Ishikawa (cell line): ENCODE data around the gene MESP1.
A peak's percentile ranks its signal among the peaks of the same experiment; 100 is the strongest.

ENCODE experiments used
- CEBPB ChIP-seq: IDR thresholded peaks from 2 replicates; pipeline ENCODE4 v1.6.1; 2012
- CREB1 ChIP-seq: IDR thresholded peaks from 2 replicates; pipeline ENCODE4 v1.6.1; 2012; ENCODE audit warnings: low read depth
- EGR1 ChIP-seq: IDR thresholded peaks from 2 replicates; pipeline ENCODE4 v1.6.1; 2012
- EP300 ChIP-seq: IDR thresholded peaks from 2 replicates; pipeline ENCODE4 v1.6.1; 2012; ENCODE audit warnings: borderline replicate concordance
- FOXM1 ChIP-seq: IDR thresholded peaks from 2 replicates; pipeline ENCODE4 v1.6.1; 2012; ENCODE audit warnings: low read depth, borderline replicate concordance
- MAX ChIP-seq: IDR thresholded peaks from 2 replicates; pipeline ENCODE4 v1.6.1; 2012
- NFIC ChIP-seq: IDR thresholded peaks from 2 replicates; pipeline ENCODE4 v1.6.1; 2012
- RAD21 ChIP-seq: IDR thresholded peaks from 2 replicates; pipeline ENCODE4 v1.6.1; 2012; ENCODE audit warnings: low read depth
- REST ChIP-seq: IDR thresholded peaks from 2 replicates; pipeline ENCODE4 v1.6.1; 2012; ENCODE audit warnings: low read depth, mild to moderate bottlenecking
- TAF1 ChIP-seq: IDR thresholded peaks from 2 replicates; pipeline ENCODE4 v1.6.1; 2012; ENCODE audit warnings: low read depth, mild to moderate bottlenecking
- TCF12 ChIP-seq: IDR thresholded peaks from 2 replicates; pipeline ENCODE4 v1.6.1; 2012; ENCODE audit warnings: low read depth
- TEAD4 ChIP-seq: IDR thresholded peaks from 2 replicates; pipeline ENCODE4 v1.6.1; 2012
- USF1 ChIP-seq: IDR thresholded peaks from 2 replicates; pipeline ENCODE4 v1.6.1; 2012
- YY1 ChIP-seq: IDR thresholded peaks from 2 replicates; pipeline ENCODE4 v1.6.1; 2012; ENCODE audit warnings: low read depth
- ZBTB7A ChIP-seq: IDR thresholded peaks from 2 replicates; pipeline ENCODE4 v1.6.1; 2012; ENCODE audit warnings: low read depth

MESP1 gene

GRCh38 chr15:89777073-89777751 is 26.2 kb upstream of the MESP1 start:
- no peak for TF ChIP-seq CEBPB
- TF ChIP-seq EGR1, result no peak
- no peak for TF ChIP-seq YY1
- no peak for TF ChIP-seq TCF12

- TF ChIP-seq MAX (peak; percentile 93), TAF1 (no peak)
Measured at GRCh38 chr15:89776274-89777072, 25.4 kb upstream of the MESP1 start, which contains the start of gene MESP2. TSS of gene MESP2 (plus strand) at chr15:89776332. CDS start at chr15:89776358, 26 bp downstream.

GRCh38 chr15:89775815-89776214 is 24.8 kb upstream of the MESP1 start:
- TF ChIP-seq EP300 (no peak), MAX (no peak), CREB1 (no peak)

- TF ChIP-seq TEAD4 (no peak), ZBTB7A (no peak), MAX (no peak), TCF12 (no peak), CREB1 (no peak), CEBPB (no peak), FOXM1 (no peak)
Measured at GRCh38 chr15:89774492-89774891, 23.4 kb upstream of the MESP1 start.

- TF ChIP-seq EGR1 (no peak), TEAD4 (no peak), USF1 (no peak), REST (no peak), RAD21 (no peak), FOXM1 (no peak), YY1 (no peak), MAX (no peak), EP300 (no peak), TCF12 (no peak), CREB1 (no peak), NFIC (no peak), CEBPB (no peak), TAF1 (no peak), ZBTB7A (no peak)
Measured at GRCh38 chr15:89772932-89773583, 22.0 kb upstream of the MESP1 start.

GRCh38 chr15:89770041-89770440 is 19.0 kb upstream of the MESP1 start:
- TF ChIP-seq MAX (no peak), EP300 (no peak), RAD21 (no peak), CEBPB (no peak)

GRCh38 chr15:89769366-89769765 is 18.3 kb upstream of the MESP1 start:
- no peak for TF ChIP-seq TCF12
- no peak for TF ChIP-seq RAD21
- TF ChIP-seq TAF1, result no peak
- no peak for TF ChIP-seq ZBTB7A
- TF ChIP-seq TEAD4, result no peak
- no peak for TF ChIP-seq USF1
- no peak for TF ChIP-seq NFIC
- no peak for TF ChIP-seq CREB1
- no peak for TF ChIP-seq REST
- TF ChIP-seq CEBPB, result no peak
- TF ChIP-seq EGR1, result no peak
- no peak for TF ChIP-seq FOXM1
- no peak for TF ChIP-seq EP300
- no peak for TF ChIP-seq MAX
- no peak for TF ChIP-seq YY1
